GM12891 (cell line): ENCODE results near the gene ALOXE3.

Source experiments
- PAX5 ChIP-seq: IDR thresholded peaks from 2 replicates; pipeline ENCODE4 v1.6.1; 2011; ENCODE audit warnings: low read length, moderate library complexity, mild to moderate bottlenecking; ENCODE audit not compliant: insufficient read depth, severe bottlenecking
- POLR2A ChIP-seq: IDR thresholded peaks from 2 replicates; pipeline ENCODE4 v1.6.1; 2011; ENCODE audit warnings: low read depth, low read length, control low read depth
- POLR2AphosphoS5 ChIP-seq: IDR thresholded peaks from 2 replicates; pipeline ENCODE4 v1.6.1; 2011; ENCODE audit warnings: low read depth, low read length, control low read depth
- POU2F2 ChIP-seq: IDR thresholded peaks from 2 replicates; pipeline ENCODE4 v1.6.1; 2011; ENCODE audit warnings: low read depth, mild to moderate bottlenecking, control low read depth, low read length, moderate library complexity
- SPI1 ChIP-seq: IDR thresholded peaks from 2 replicates; pipeline ENCODE4 v1.6.1; 2011; ENCODE audit warnings: low read depth, low read length, control low read depth
- TAF1 ChIP-seq: IDR thresholded peaks from 2 replicates; pipeline ENCODE4 v1.6.1; 2011; ENCODE audit warnings: low read depth, low read length, control low read depth

DNA sequence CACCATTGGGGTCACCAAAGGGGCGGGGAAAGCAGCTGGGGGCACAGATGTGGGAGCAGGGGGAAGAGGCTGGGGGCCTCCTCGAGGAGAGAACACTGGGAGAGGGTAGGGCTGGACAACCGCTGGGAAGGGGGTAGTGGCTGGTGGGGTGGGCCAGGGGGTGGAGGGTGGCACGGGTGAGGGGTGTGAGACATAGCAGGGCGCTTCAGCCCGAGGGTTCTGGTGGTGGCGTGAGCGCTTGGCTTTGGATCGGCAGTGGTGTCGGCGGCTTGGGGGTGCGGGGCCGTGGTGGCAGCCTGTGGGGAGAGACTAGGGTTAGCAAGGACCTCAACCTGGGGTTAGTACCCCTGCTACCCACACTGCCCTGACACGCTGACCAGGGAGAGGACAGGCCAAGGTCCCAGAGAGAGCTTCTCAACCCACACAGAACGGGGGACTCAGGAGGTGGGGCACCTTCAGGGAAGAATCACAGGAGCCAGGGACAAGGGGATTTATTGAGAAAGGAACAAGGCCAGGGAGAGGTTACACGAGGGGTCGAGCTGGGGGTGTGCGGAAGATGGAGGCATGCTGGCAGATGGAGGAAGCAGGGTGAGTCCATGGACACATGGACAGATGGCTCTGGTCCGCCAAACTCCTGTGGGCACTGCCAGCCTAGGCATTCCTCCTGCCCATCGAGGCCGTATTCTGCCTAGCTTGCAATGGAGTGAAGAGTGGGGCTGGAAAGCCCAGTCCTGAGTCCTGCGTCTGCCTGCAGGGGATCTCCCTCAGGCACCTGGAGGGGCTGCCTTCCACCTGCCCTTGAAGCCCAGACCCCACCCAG, 25.5 kb upstream of the ALOXE3 start:
- no peak for TF ChIP-seq TAF1
- TF ChIP-seq POLR2AphosphoS5, result no peak; the same call in 1 of the 2 replicates
- TF ChIP-seq POLR2A, result no peak
- no peak for TF ChIP-seq SPI1
- TF ChIP-seq POU2F2, result no peak
- TF ChIP-seq PAX5, result no peak
